Measurements from ENCODE around the gene CHPF2.

CHPF2 gene

GRCh38 chr7:151232091-151232916 lies at the start of gene CHPF2:
Gene CHPF2 (plus strand): TSS chr7:151232483. CDS start chr7:151234012, 1,529 bp downstream.
- DNase-seq (ENCODE audit: low spot score) = peak; percentile 96

GRCh38 chr7:151185762-151186639 lies 46.3 kb upstream of the CHPF2 start:
- DNase-seq (ENCODE audit: low spot score) = no peak

- no peak for DNase-seq (ENCODE audit: low spot score)
Observed at GRCh38 chr7:151186640-151187408, 45.5 kb upstream of the CHPF2 start, which contains the start of gene ASB10. Gene ASB10 (minus strand): TSS chr7:151187250. CDS start chr7:151187130, 120 bp downstream.

- no peak for DNase-seq (ENCODE audit: low spot score)
Observed at GRCh38 chr7:151187409-151188251, 44.7 kb upstream of the CHPF2 start.

GRCh38 chr7:151188252-151188542 lies 44.1 kb upstream of the CHPF2 start:
- no peak for DNase-seq (ENCODE audit: low spot score)

- no peak for DNase-seq (ENCODE audit: low spot score)
Observed at GRCh38 chr7:151189038-151189437, 43.2 kb upstream of the CHPF2 start.

GRCh38 chr7:151191544-151191943 lies 40.7 kb upstream of the CHPF2 start:
- DNase-seq (ENCODE audit: low spot score) = no peak

- DNase-seq (ENCODE audit: low spot score) = no peak
Observed at GRCh38 chr7:151192002-151192539, 40.2 kb upstream of the CHPF2 start.

- DNase-seq (ENCODE audit: low spot score) = no peak
Observed at GRCh38 chr7:151193203-151193978, 38.9 kb upstream of the CHPF2 start.

- no peak for DNase-seq (ENCODE audit: low spot score)
Observed at GRCh38 chr7:151194188-151194587, 38.1 kb upstream of the CHPF2 start.

GRCh38 chr7:151195616-151196450 lies 36.5 kb upstream of the CHPF2 start:
- no peak for DNase-seq (ENCODE audit: low spot score)

GRCh38 chr7:151197932-151198331 lies 34.4 kb upstream of the CHPF2 start:
- DNase-seq (ENCODE audit: low spot score) = no peak

- no peak for DNase-seq (ENCODE audit: low spot score)
Observed at GRCh38 chr7:151198945-151199848, 33.1 kb upstream of the CHPF2 start.

- no peak for DNase-seq (ENCODE audit: low spot score)
Observed at GRCh38 chr7:151201344-151201743, 30.9 kb upstream of the CHPF2 start.

GRCh38 chr7:151201751-151202150 lies 30.5 kb upstream of the CHPF2 start:
- no peak for DNase-seq (ENCODE audit: low spot score)

- DNase-seq (ENCODE audit: low spot score) = no peak
Observed at GRCh38 chr7:151202836-151203235, 29.4 kb upstream of the CHPF2 start.

GRCh38 chr7:151204383-151205032 lies 27.8 kb upstream of the CHPF2 start:
- DNase-seq (ENCODE audit: low spot score) = no peak

- DNase-seq (ENCODE audit: low spot score) = no peak
Observed at GRCh38 chr7:151205730-151206129, 26.6 kb upstream of the CHPF2 start.
